HUES48 (cell line): ENCODE results near the gene RIMBP3B.
A peak's percentile ranks its signal among the peaks of the same experiment; 100 is the strongest.
"Not testable (repeated sequence)": the region's sequence is repeated elsewhere in the genome, so short reads cannot be mapped to it uniquely, and the experiment has no call there.

Source experiments
- H3K27ac ChIP-seq: one replicate; pipeline ENCODE4 v1.7.0; 2013; ENCODE audit warnings: low read depth, low read length, inconsistent platforms
- H3K27me3 ChIP-seq: 2 replicates; pipeline ENCODE4 v1.6.1; 2013; ENCODE audit warnings: mild to moderate bottlenecking, low read length; ENCODE audit not compliant: control insufficient read depth, insufficient read depth
- H3K36me3 ChIP-seq: 2 replicates; pipeline ENCODE4 v1.6.1; 2013; ENCODE audit warnings: low read length; ENCODE audit not compliant: control insufficient read depth, insufficient read depth
- H3K4me1 ChIP-seq: 2 replicates; pipeline ENCODE4 v1.6.1; 2013; ENCODE audit warnings: mild to moderate bottlenecking, low read length; ENCODE audit not compliant: control insufficient read depth, insufficient read depth
- H3K4me3 ChIP-seq: 2 replicates; pipeline ENCODE4 v1.5.1; 2013; ENCODE audit warnings: mild to moderate bottlenecking, low read depth, low read length
- H3K9ac ChIP-seq: 2 replicates; pipeline ENCODE4 v1.6.1; 2013; ENCODE audit warnings: mild to moderate bottlenecking, low read depth, low read length, moderate library complexity
- H3K9me3 ChIP-seq: 2 replicates; pipeline ENCODE4 v1.6.1; 2013; ENCODE audit warnings: low read length; ENCODE audit not compliant: control insufficient read depth, insufficient read depth

The RIMBP3B gene

DNA sequence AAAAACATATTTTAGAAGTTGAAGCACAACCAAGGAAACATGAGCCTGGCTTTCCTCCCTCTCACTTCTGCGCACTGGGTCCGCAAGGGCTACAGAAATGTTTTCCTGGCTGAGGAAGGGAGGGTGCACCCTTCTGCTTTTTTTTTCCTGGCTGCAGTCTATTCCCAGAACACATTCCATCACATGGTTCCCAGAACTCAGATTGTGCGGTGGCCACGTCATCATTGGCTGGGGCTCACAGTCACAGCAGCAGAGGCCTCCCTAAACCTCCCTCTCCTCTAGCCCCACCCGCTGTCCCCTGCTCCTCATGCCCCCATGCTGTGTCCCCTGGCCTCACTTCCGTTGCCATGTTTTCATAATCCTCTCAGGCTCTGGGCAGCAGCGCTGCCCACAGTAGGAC is 5.9 kb downstream of the RIMBP3B start:
- not testable (repeated sequence) for H3K4me1 ChIP-seq, H3K9ac ChIP-seq, H3K9me3 ChIP-seq, H3K4me3 ChIP-seq, H3K27me3 ChIP-seq, H3K27ac ChIP-seq, H3K36me3 ChIP-seq

DNA sequence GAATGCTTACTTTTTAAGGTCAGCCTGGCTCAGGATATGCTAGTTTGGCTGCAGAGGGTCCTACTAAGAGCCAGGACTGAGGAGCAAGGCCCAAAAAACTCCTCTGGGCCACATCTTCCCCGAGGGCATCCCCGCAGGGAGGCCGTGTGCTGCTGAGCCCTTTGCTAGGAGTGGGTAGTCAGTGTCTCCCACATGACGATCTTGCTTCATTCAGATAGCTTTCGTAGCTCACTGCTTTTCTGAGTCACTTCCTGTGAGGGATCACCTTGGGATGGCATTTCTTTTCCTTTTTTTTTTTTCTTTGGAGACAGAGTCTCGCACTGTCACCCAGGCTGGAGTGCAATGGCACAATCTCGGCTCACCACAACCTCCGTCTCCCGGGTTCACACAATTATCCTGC is 6.5 kb downstream of the RIMBP3B start:
- not testable (repeated sequence) for H3K9ac ChIP-seq, H3K36me3 ChIP-seq, H3K4me1 ChIP-seq, H3K4me3 ChIP-seq, H3K9me3 ChIP-seq, H3K27ac ChIP-seq, H3K27me3 ChIP-seq

DNA sequence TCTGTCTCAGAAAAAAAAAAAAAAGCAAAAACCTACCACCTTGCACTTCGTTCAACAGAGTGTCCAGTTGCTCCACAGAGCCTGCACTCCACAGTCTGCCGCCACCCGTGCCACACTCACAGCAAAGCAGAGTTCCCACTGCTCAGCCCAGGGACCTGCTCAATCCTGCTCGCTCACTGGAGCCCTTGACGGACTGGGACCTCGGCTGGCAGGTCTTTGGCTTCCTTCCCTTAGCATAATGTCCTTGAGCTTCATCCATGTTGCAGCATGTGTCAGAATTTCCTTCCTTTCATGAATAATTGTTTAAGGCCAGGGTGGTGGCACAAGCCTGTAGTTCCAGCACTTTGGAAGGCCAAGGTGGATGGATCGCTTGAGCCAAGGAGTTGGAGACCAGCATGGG is 11.1 kb downstream of the RIMBP3B start:
- H3K27me3 ChIP-seq, H3K36me3 ChIP-seq, H3K9ac ChIP-seq, H3K9me3 ChIP-seq, H3K4me1 ChIP-seq, H3K27ac ChIP-seq, H3K4me3 ChIP-seq: not testable (repeated sequence)

DNA sequence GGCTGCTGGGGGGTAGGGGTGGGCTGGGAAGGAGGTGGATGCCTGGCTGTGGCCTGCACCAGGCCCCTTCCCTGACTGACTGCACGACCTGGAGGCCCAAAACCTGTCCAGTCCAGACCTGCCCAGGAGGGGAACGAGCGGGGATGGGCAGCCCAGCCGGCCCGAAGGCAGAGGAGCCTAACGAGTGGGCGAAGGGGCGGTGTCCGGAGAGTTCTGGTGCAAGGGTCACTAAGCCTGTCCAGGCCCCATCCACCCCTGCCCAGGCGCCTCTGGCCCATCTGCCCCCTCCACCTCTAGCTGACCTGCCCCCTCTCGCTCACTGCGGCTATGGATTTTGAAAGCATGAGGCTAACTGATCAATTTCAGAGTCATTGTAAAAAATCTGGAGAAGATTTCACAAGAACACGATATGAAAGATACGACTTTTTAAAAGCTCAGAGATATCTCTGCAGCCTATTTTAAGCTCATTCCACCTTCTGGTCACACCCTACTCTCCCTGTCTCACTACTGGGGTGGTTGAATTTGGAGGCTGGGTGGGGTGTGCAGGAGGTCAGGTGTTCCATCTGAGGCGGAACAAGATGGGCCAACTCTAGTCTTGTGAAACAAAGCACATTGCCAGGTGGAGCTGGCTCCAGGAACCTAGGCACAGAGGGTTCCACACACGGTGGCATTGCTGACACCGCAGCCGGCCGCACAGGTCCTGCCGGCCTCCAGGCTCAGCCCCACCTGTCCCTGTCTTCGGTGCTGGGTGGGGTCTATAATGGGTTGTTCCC is 17.8 kb downstream of the RIMBP3B start:
- not testable (repeated sequence) for H3K4me1 ChIP-seq, H3K27me3 ChIP-seq, H3K9ac ChIP-seq, H3K9me3 ChIP-seq, H3K36me3 ChIP-seq, H3K4me3 ChIP-seq, H3K27ac ChIP-seq

DNA sequence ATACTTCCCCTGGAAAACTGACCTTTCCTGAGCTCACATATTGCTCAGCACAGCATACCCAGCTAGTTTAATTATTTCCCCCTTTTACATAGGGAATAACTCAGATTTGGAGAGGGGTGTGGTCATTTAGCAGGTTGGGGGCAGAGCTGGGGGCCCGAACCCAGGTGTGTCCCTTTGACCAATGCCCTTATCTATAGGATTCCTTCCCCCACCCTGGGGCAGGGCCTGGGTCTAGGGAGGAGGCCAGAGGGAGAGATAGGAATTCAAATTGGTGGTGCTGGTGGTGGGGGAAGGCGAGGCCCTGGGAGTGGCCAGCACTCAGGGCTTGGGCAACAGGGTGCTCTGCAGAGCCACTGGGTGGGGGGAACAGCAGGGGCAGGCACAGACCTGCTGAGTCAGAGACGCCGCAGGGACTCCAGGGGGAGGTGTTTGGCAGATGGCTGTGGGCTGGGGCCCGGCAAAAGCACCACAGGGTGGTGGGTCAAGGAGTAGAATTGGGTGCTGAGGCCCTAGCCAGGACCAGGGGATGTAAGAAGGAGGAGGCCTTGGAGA is 19.3 kb downstream of the RIMBP3B start:
- H3K9me3 ChIP-seq, H3K36me3 ChIP-seq, H3K4me1 ChIP-seq: not testable (repeated sequence)

DNA sequence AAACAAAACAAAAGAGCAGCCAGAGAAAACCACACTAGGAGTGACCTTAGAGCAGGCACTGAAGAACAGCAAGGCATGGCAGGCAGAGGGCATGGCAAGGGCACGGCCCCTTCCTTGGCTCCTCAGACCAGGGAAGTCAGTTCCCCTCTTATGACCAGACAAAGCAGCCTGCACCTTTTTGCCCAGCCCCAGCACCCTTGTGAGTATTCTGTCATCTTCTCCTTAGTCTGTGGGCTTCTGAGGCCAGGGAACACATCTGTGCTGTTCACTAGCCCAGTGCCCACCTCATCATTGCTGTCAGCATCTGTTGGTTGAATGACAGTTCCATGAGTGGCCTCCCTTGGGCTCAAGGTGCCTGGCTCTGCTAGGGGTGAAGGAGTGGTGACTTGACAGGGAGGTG is 23.6 kb downstream of the RIMBP3B start:
- H3K4me3 ChIP-seq, H3K9me3 ChIP-seq, H3K27me3 ChIP-seq, H3K36me3 ChIP-seq, H3K4me1 ChIP-seq, H3K9ac ChIP-seq, H3K27ac ChIP-seq: not testable (repeated sequence)

More for the DNA sequence above, 19.3 kb downstream of the RIMBP3B start:
- not testable (repeated sequence) for H3K27ac ChIP-seq, H3K4me3 ChIP-seq, H3K9ac ChIP-seq, H3K27me3 ChIP-seq

DNA sequence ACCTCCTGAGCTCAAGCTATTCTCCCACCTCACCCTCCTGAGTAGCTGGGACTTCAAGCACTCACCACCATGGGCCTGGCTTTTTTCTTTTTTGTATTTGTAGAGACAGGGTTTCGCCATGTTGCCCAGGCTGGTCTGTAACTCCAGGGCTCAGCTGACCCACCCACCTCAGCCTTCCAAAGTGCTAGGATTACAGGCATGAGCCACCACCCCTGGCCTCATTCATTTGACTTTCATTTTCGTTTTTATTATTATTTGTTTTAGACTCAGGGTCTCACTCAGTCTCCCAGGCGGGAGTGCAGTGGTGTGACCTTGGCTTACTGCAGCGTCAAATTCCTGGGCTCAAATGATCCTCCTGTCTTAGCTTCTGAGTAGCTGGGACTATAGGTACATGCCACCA is 24.2 kb downstream of the RIMBP3B start:
- H3K27ac ChIP-seq, H3K9me3 ChIP-seq, H3K36me3 ChIP-seq, H3K27me3 ChIP-seq, H3K4me1 ChIP-seq, H3K4me3 ChIP-seq, H3K9ac ChIP-seq: not testable (repeated sequence)

DNA sequence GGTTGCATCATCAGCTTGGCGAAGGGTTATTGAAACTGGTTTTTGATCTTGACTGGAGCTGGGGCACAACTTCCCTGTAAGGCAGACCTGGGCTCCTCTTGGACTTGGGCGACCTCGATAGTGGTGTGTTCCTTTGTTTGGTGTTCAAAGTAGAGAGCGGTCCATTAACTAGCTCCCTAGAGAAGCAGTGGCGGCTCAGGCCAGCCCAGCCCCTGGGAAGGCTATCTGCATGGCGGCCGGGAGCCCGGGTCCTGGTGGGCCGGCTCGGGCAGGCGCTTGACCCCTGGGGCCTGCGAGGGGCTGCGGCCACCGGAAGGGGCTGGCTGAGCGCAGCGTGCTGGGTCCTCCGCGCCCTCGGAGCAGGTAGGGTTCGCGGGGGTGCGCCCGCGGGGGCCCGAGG is 32.8 kb downstream of the RIMBP3B start:
- not testable (repeated sequence) for H3K9me3 ChIP-seq, H3K27me3 ChIP-seq, H3K9ac ChIP-seq, H3K27ac ChIP-seq, H3K4me3 ChIP-seq, H3K4me1 ChIP-seq, H3K36me3 ChIP-seq

DNA sequence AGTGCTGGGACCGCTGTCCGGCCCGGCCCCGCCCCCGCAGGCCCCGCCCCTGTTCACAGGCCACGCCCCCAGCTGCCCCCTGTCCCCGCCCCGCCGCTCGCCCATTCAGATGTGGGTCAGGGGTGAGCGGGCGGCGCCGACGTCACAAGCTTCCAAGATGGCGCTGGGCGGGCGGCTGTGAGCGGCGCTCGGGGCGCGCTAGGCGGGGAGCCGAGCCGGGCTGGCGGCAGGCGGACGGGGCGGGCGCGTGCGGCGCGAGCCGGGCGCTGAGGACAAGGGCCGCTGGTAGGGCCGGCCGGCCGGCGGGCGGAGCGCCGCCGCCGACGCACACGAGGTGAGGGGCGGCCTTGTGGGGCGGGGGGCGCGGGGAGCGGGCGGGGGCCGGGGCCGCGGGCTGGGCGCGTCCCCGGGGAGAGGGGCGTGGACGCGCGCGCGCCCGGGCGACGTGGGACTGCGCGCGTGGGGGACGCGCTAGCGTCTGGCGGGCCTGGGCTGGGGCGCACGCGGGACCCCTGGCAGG is 33.7 kb downstream of the RIMBP3B start, which contains the start of gene HIC2:
Gene HIC2, plus strand, starts transcription at position 145 of the 520 bp plus-strand sequence. CDS start 25,461 bp downstream, outside the sequence.
- not testable (repeated sequence) for H3K27me3 ChIP-seq, H3K27ac ChIP-seq, H3K4me1 ChIP-seq, H3K36me3 ChIP-seq, H3K9me3 ChIP-seq, H3K9ac ChIP-seq
- peak within 1 kb of the TSS; percentile 55; the same call in 1 of the 2 replicates for H3K4me3 ChIP-seq

DNA sequence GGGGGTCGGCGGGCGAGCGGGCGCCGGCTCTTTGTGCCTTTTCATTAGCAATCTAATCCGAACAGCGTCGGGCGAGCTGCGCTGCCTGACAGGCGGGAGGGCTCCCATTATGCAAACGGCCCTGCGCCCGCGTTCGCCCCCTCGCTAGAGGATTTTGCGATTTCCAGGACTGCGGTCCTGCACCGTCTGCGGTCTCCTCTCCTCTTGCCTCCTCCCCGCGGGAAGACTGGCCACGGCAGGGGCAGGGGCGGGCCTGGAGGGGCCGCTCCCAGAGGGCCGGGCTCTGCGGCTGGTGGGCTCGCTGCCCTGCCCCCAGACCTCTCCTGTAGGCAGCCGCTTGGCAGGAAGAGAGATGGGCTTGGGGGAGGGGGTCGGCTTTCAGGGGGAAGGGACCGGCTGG is 34.3 kb downstream of the RIMBP3B start:
- H3K27ac ChIP-seq, H3K9ac ChIP-seq, H3K4me1 ChIP-seq, H3K36me3 ChIP-seq, H3K9me3 ChIP-seq, H3K27me3 ChIP-seq: not testable (repeated sequence)
- peak overlapping the region; percentile 55; the same call in 1 of the 2 replicates for H3K4me3 ChIP-seq

DNA sequence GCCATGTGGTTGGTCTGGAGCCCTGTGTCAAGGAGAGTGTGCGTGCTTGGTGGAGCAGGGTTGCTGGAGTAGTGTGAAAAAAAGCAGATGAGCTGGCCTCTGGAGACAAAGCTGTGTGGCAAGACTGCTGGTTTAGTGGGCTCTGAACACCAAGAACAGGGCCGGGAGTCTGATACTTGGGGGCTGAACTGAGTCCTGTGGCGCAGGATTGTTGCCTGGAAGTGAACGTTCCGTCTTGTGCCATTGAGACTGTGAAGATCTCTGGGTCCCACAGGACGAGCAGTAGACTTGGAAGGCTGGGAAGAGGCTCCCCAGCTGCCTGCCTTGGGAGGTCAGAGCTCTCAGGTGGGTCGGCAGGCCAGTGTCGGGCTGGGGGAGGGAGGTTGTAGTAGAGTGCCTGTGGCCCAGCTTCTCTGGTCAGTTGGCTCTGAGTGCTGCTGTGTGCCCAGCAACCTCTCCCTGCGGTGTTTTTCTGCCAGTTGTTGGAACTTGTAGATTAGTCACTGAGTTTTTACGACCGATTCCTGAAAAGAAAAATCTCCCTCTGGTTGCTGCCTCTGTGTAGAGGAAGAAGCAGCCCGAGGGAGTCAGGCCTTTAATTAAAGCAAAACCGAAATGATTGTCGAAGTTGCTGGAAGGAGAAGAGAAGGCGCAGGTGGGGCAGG is 35.6 kb downstream of the RIMBP3B start:
- H3K9me3 ChIP-seq, H3K36me3 ChIP-seq, H3K9ac ChIP-seq, H3K27me3 ChIP-seq, H3K4me3 ChIP-seq, H3K27ac ChIP-seq, H3K4me1 ChIP-seq: not testable (repeated sequence)
